C1 segment of cervical spinal cord (tissue), 14 donors: ENCODE results near the gene MPRIP.

Experiments used
- DNase-seq, 14 donors: peaks; one replicate each; lab custom pipeline; 2025; lab: John Stamatoyannopoulos, UW

Gene MPRIP

DNA sequence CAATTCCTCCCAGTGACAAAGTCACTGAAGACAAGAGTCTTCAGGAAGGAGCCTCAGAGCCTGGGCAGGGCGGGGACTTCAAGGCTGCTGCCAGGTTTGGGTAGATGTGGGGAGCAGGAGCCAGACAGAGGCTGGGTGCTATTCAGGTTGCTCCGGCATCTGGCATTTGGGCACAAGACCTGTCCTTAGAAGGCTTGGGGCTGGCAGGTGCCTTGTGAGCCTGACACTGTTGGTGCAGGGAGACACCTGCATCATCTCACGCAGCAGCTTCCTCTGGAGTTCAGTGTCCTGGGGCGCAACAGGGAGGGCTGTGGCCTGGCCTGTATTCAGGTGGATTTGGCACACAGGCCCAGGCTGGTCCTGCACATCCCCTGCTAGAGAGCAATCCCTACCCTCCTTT, 65.0 kb downstream of the MPRIP start:
- DNase-seq: no peak

DNA sequence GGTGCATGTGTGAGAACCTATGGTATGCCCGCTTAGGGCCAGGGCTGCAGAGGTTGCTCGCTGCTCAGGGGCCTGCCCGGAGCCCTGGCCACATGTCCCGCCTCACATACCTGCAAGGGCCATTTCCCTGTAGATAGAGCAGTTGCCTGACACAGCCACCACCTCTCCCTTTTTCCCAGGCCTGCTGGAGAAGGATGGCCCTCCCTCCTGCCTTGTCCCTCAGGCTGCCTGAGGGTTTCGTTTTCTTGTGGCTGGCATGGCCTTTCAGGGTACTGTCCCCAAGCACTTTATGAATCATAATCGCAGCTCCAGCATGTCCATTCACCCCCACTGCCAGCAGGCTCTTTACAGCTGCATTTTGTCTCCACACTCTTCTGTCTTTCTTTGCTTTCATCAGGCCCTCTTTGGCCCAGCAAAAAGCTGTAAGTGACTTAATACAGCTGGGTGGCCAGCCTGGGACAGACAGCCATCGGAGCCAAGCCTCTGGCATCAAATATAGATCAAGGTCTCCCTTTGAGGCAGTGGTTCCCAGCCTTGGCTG, 65.7 kb downstream of the MPRIP start:
- DNase-seq: no peak

DNA sequence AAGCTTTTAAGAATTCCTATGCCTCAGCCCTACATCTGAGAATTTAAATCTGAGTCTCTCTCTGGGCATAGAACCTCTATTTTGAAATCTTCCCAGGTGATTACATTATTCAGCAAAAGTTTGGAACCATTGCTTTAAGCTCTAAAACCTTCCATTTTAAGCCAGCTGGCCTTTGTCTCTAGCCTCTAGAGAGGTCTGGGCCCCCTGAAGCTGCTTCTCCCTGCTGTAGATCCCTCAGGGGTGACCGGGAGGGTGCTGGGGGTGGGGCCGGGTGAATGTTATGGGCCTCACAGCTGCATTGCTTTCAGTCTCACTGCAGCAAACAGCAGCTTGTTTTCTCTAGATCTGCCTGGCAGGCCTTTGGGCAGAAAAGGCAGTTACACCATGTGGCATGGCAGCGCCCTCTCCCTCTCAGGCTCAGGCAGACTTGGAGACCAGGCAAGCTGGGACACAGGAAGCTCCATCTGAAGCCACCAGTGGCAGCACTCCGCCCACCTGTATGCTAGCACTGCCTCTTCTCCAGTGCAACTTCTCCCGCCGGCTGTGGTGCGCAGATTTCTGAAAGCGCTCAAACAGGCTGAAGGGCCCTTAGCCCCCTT, 66.3 kb downstream of the MPRIP start:
- peak in 11 of 14 donors; percentile 19 to 59 (median 45) for DNase-seq

- peak in 1 of 14 donors; percentile 66 for DNase-seq
These were observed 67.0 kb downstream of the MPRIP start for GRCh38 chr17:17109256-17109655.

DNA sequence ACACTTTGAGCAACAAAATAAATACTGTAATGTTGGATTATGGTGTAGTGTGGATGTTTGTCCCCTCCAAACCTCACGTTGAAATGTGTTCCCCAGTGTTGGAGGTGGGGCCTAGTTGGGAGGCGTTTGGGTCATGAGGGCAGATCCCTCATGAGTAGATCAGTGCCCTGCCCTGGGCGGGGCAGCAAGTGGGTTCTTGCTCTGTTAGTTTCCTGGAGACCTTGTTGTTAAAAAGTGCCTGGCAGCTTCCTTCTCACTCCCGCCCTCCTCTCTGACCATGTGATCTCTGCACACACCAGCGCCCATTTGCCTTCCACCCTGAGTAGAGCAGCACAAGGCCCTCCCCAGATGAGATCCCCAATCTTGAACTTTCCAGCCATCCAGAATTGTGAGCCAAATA, 67.7 kb downstream of the MPRIP start:
- no peak for DNase-seq

DNA sequence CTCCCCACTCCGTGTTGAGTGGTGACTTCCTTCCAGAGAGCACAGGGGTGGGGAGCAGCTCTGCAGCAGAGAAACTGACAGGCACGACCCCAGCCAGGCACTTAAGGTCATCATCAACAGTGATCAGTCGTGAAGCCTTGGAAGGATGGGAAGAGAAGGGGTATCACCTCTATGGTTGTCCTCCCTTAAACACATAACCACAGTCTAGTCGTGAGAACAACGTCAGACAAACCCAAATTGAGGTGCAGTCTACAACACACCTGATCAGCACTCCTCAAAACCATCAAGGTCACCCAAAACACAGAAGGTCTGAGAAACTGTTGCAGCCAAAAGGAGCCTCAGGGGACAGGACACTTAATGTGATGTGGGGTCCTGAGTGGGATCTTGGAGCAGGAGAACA, 68.3 kb downstream of the MPRIP start:
- DNase-seq: no peak

GRCh38 chr17:17111401-17112393, 69.4 kb downstream of the MPRIP start:
- DNase-seq: peak in 1 of 14 donors; percentile 29

DNA sequence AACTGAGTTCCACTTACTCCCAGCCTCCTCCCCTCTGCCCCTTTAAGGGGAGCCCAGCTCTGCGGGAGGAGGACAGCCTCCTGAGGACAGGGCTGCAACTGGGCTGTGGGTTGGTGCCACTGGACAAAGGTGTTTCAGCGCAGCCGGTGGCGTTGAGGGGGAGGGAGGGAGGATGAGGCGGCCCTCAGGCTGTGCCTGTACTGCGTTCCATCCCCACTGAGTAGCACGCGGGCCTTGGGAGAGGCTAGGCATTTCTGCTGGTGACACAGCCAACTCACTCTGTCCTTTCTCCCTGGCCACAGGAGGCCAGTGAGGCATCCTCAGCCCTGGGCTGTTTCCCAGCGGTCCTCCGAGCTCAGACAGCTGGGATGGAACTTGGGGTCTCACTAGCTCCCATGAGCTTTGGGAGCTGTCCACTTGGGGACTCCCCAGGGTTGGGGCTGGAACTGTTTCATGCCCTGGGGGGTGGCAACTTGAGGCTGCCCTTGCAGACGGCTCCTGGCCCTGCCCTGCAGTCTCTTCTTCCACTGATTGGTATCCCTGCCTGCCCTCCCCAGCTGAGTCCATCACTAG, 70.5 kb downstream of the MPRIP start:
- no peak for DNase-seq

DNA sequence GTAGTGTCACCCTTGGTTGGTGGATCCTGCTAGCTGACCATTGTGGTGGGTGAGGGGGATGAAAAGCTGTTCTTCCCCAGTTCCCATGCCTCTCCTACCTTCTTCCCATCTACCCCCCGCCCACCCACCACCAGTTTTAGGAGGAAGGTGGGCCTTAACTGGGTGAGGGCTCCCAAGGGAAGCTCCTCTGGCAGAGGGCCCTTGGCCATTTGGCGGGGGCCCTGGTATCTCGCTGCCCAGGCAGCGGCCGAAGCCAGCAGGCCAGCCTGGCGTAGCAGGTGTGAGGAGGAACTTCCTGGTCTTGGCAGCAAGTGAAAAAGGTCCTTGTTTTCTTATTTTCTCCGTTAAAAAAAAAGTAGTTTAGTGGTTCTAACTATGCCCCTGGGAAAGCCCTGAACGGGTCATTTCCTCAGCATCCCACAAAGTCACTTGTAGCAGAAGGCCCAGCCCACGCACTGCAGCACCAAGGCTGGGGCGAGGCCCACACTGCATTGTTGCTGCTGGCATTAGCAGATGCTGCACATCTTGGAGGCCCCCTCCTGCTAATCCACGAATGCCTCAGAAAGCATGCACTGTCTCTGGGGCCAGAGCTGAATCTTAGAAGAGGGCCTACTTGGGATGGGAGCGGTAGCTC, 72.5 kb downstream of the MPRIP start:
- DNase-seq: peak in 4 of 14 donors; percentile 14 to 51 (median 32)

- DNase-seq: no peak
These were observed 73.4 kb downstream of the MPRIP start for GRCh38 chr17:17115620-17116019.

DNA sequence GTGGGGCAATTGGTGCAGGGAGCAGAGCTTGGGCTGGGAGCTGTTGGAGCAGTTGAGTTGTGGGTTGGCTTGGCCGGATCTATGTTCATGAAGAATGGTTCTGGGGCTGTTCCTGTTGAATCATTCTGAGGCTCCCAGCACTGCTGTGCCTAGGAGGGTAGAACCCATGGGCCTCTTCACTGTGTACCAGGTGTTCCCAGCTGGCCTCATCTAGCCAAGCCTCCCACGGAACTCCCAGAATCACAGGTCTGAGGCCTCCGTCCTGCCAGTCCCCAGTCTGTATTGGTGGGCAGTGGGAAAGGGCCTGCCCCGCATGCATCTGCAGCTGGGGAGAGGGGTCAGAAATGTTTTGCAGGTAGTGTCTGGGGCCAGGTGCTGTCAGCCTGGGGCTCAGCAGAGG, 74.1 kb downstream of the MPRIP start:
- DNase-seq: no peak

DNA sequence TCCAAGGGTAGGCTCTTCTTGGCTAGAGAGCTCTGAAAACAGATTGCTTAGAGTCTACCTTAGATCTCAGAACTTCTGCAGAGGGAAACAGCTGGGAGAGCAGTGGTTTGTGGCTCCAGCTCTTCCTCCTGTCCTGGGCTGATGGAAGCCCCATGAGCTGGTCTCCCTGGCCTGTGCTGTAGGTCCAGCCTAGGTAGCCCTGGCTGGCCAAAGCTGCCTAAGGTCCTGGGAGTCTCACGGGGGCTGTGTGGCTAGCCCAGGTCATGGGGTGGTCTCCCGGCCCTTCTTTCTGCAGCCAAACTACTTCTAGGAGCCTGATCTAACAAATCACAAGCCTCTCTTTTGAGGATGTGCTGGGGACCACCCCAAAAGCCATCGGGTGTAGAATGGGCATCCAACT, 75.7 kb downstream of the MPRIP start:
- DNase-seq: no peak

DNA sequence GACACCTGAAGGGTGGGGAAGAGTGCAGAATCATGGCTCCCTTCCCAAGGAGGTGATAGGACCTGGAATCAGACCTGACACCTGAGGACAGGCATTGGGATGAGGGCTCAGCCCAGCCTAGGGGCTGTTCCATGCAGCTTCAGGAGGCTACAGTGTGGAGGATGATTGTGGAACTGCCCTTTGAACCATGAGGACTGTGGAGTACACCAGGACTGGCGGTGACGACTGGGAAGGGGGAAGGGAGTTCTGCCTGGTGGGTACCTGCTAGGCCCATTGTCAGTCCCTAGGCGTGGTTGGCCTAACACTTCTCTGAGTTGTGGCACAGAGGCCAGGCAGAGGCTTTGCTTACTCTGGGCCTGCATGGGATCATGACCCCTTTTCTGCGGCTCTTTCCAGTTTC, 76.1 kb downstream of the MPRIP start:
- no peak for DNase-seq

GRCh38 chr17:17119106-17119505, 76.8 kb downstream of the MPRIP start:
- no peak for DNase-seq

- no peak for DNase-seq
These were observed 77.3 kb downstream of the MPRIP start for GRCh38 chr17:17119533-17119932.

DNA sequence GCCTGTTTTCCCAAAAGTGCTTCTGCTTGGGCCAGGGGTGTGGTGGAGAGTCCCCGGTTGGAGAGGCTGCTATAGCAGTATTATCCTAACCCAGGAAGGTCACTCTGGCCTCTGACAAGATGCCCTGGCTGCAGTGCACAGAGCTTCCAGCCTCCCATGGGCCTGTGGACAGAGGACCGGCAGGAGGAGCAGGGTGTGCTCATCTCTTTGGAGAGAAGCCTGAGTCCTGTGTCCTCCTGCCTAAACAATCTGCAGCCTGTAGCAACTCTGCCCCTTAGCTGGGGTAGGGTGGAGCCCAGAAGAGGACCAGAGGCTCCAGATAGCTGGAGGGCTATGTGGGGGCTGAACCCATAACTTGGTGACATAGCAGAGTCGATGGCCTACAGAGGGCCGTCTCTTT, 78.0 kb downstream of the MPRIP start:
- DNase-seq: peak in 1 of 14 donors; percentile 41

DNA sequence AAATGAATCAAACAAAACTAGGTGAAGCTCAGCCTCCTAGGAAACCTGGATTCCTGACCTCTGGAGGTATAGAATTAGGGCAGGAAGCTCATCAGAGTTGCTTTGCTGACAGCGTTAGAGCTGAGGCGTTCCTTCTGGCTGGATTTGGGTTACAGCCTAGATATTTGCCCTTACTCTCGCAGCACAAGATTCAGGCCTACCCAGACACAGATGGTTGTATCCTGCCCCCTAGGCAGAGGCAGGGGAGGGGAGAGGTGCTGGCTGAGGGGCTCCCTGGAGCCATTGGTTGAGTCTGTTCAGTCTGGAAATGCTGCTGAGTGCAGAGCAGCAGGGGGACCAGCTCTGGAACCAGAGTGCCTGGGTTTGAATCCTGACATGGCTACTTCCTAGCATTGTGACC, 78.4 kb downstream of the MPRIP start:
- DNase-seq: peak in 1 of 14 donors; percentile 54

DNA sequence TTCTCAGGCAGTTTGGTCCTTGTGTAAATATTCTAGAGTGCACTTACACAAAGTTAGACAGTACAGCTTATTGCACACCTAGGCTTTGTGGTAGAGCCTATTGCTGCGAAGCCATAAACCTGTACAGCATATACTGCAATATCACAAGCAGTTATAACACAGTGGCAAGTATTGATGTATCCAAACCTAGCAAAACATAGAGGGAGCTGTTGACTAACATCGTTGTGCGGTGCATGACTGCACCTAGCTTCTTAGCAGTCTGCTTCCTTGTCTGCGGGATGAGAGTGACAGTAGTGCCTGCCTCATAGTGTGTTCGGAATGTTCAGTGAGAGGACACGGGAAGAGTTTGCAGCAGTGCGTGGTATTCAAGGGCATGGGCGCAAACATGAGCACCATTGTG, 78.9 kb downstream of the MPRIP start:
- peak in 1 of 14 donors; percentile 57 for DNase-seq

DNA sequence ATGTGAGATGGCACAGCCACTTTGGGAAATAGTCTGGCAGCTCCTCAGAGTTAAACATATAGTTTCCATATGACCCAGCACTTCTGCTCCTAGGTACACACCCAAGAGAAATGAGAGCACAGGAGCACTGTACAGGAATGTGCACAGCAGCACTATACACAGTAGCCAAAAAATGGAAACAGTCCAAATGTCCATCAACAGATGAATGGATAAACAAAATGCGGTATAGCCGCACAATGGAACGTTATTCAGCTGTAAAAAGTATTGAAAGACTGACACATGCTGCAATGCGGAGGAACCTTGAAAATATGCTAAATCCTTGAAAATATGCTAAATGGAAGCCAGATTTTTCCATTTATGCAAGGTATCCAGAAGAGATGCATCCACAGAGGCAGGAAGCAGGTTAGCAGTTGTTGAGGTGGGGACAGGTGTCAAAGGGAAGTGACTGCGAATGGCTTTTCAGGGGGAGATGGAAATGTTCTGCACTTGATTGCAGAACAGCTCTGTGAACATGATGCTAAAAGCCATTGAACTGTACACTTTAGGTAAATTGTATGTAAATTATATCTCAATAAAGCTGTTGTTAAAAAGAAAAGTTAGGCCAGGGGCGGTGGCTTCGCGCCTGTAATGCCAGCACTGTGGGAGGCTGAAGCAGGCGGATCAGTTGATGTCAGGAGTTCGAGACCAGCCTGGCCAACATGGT, 80.7 kb downstream of the MPRIP start:
- DNase-seq: no peak

GRCh38 chr17:17124341-17124740, 82.1 kb downstream of the MPRIP start:
- DNase-seq: no peak
